Measurements from ENCODE around the gene AGRN. TPM values are rescaled to one million over a fixed set of nuclear protein-coding genes. Genes with fewer than 3 reads are reported as not detected.

AGRN gene
- total RNA-seq (ENCODE audit: low replicate concordance) = 166 and 285 TPM in 2 replicates
- long read RNA-seq = 0 reads

GRCh38 chr1:1020000-1020404 lies at the start of gene AGRN:
Gene AGRN (plus strand): TSS chr1:1020120. CDS start chr1:1020173, 53 bp downstream.
- no peaks in the 10 kb centered on the region for H3K9me3 Mint-ChIP-seq
- H3K36me3 Mint-ChIP-seq = no peaks in the 10 kb centered on the region
- TF ChIP-seq, protein P1, sequence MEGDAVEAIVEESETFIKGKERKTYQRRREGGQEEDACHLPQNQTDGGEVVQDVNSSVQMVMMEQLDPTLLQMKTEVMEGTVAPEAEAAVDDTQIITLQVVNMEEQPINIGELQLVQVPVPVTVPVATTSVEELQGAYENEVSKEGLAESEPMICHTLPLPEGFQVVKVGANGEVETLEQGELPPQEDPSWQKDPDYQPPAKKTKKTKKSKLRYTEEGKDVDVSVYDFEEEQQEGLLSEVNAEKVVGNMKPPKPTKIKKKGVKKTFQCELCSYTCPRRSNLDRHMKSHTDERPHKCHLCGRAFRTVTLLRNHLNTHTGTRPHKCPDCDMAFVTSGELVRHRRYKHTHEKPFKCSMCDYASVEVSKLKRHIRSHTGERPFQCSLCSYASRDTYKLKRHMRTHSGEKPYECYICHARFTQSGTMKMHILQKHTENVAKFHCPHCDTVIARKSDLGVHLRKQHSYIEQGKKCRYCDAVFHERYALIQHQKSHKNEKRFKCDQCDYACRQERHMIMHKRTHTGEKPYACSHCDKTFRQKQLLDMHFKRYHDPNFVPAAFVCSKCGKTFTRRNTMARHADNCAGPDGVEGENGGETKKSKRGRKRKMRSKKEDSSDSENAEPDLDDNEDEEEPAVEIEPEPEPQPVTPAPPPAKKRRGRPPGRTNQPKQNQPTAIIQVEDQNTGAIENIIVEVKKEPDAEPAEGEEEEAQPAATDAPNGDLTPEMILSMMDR (conservative IDR thresholded peaks at IDR 0.05) = no peak
- no peaks in the 10 kb centered on the region for H3K27me3 Mint-ChIP-seq
- DNase-seq (ENCODE audit: extremely low spot score, unreplicated experiment) = no peak
- peak within 1 kb of the TSS; percentile 69 for H3K27ac Mint-ChIP-seq
- peaks cover 15% of the 10 kb centered on the region for H3K4me1 Mint-ChIP-seq (ENCODE audit: unreplicated experiment)
- peak within 1 kb of the TSS; percentile 80 for H3K4me3 Mint-ChIP-seq

- Mint-ChIP-seq H3K4me1 (ENCODE audit: unreplicated experiment) (no peaks in the 10 kb centered on the region), H3K4me3 (no peak overlapping the region), H3K27ac (no peak overlapping the region), H3K36me3 (no peaks in the 10 kb centered on the region), H3K27me3 (peaks cover 26% of the 10 kb centered on the region), H3K9me3 (no peaks in the 10 kb centered on the region)
- no peak for DNase-seq (ENCODE audit: extremely low spot score, unreplicated experiment)
- TF ChIP-seq, protein P1 (conservative IDR thresholded peaks at IDR 0.05) = no peak
Observed at GRCh38 chr1:970242-970972, 49.5 kb upstream of the AGRN start.

DNA sequence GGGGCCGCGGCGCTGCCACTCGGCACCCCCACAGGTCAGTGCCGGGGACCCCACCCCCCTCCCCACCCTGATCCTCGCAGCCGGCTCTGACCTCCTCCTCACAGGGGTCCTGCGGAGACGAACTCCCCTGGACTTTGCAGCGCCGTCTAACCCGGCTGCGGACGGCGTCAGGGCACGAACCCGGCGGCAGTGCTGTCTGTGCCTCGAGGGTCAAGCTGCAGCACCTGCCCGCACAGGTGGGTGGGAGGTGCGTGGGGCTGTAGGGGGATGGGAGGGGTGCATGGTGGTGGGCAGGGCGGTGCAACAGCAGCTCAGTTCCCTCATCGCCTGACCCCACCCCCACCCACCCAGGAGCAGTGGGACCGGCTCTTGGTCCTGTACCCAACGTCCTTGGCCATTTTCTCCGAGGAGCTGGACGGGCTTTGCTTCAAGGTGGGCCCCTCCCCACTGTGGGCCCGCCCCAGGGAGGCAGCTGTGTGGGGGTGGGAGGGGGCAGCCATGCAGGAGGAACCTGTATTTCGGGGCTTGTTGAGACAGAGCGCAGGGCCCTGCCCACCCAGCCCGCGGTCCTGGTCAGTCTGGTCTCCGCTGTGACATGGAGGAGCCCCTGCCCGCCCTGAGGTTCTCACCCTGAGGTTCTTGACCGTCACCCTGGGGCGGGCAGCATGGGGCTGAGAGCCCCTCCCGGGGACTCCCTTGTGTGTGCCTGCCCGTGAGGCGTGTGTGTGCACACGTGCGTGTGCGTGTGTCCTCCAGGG lies 48.8 kb upstream of the AGRN start:
- H3K27me3 Mint-ChIP-seq = peaks cover 31% of the 10 kb centered on the region
- H3K4me3 Mint-ChIP-seq = no peak overlapping the region
- H3K4me1 Mint-ChIP-seq (ENCODE audit: unreplicated experiment) = peaks cover 4% of the 10 kb centered on the region
- no peaks in the 10 kb centered on the region for H3K9me3 Mint-ChIP-seq
- H3K36me3 Mint-ChIP-seq = no peaks in the 10 kb centered on the region
- no peak overlapping the region for H3K27ac Mint-ChIP-seq
- TF ChIP-seq, protein P1 (conservative IDR thresholded peaks at IDR 0.05) = no peak
- no peak for DNase-seq (ENCODE audit: extremely low spot score, unreplicated experiment)

GRCh38 chr1:971751-972506 lies 48.0 kb upstream of the AGRN start:
- Mint-ChIP-seq H3K4me3 (no peak overlapping the region), H3K36me3 (no peaks in the 10 kb centered on the region), H3K27ac (no peak overlapping the region), H3K27me3 (peaks cover 31% of the 10 kb centered on the region), H3K9me3 (no peaks in the 10 kb centered on the region), H3K4me1 (ENCODE audit: unreplicated experiment) (peaks cover 4% of the 10 kb centered on the region)
- DNase-seq (ENCODE audit: extremely low spot score, unreplicated experiment) = no peak
- TF ChIP-seq, protein P1 (conservative IDR thresholded peaks at IDR 0.05) = no peak

DNA sequence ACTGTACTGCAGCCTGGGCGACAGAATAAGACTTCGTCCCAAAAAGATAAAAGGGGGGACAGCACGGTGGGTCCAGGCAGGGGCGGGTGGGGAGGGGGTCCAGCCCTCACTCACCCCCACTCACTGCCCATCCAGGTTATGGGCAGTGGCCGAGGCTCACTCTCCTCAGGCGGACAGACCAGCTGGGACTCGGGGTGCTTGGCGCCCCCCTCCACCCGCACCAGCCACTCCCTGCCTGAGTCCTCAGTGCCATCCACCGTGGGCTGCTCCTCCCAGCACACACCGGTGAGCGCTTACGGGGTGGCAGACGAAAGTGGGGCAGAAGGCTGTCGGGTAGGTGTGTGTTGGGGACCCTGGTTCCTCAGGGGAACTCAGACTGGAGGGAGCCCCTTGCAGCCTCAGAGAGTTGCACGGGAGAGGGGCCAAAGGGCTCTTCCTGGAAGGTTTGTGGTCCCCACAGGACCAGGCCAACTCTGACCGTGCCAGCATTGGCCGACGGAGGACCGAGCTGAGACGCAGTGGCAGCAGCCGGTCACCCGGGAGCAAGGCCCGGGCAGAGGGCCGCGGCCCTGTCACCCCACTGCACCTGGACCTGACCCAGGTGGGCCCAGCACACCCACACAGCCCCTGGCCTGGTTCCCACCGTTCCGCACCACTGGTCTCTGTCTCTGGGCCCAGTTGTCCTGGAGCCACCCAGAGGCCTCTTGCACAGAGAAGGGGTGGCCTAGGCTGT lies 47.0 kb upstream of the AGRN start:
- peaks cover 4% of the 10 kb centered on the region for H3K4me1 Mint-ChIP-seq (ENCODE audit: unreplicated experiment)
- H3K27ac Mint-ChIP-seq = no peak overlapping the region
- H3K4me3 Mint-ChIP-seq = no peak overlapping the region
- peaks cover 24% of the 10 kb centered on the region for H3K27me3 Mint-ChIP-seq
- H3K36me3 Mint-ChIP-seq = no peaks in the 10 kb centered on the region
- DNase-seq (ENCODE audit: extremely low spot score, unreplicated experiment) = no peak
- TF ChIP-seq, protein P1 (conservative IDR thresholded peaks at IDR 0.05) = no peak
- H3K9me3 Mint-ChIP-seq = no peaks in the 10 kb centered on the region
